VCaP (cell line): ENCODE measurements around the gene SLC2A6.
A peak's percentile ranks its signal among the peaks of the same experiment; 100 is the strongest.

Experiments used
- H3K27ac ChIP-seq: fragments of 450-650 bp; 2 replicates; pipeline ENCODE4 v1.5.1; 2017
- CTCF ChIP-seq: fragments of 450-650 bp; conservative IDR thresholded peaks from 2 replicates; pipeline ENCODE4 v1.5.1; 2017; ENCODE audit warnings: mild to moderate bottlenecking, moderate library complexity

Gene SLC2A6

DNA sequence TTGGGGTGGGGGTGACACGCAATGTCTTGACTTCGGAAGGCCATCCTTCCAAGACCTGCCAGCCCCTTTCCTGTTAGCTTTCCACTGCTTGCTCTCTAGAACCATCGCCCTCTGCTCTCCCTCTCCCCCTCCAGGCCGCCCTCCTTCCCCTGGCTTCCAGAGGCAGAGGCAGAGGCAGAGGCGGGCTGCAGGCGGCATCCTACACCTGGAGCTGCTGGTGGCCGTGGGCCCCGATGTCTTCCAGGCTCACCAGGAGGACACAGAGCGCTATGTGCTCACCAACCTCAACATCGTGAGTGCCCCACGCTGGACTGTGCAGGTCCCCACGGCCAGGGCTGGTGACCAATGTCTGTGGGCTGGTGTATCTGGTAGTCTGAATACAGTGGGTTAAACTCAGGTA lies 54.7 kb downstream of the SLC2A6 start:
- no peak overlapping the region; the same call in 1 of the 2 replicates for H3K27ac ChIP-seq
- no peak for TF ChIP-seq CTCF

DNA sequence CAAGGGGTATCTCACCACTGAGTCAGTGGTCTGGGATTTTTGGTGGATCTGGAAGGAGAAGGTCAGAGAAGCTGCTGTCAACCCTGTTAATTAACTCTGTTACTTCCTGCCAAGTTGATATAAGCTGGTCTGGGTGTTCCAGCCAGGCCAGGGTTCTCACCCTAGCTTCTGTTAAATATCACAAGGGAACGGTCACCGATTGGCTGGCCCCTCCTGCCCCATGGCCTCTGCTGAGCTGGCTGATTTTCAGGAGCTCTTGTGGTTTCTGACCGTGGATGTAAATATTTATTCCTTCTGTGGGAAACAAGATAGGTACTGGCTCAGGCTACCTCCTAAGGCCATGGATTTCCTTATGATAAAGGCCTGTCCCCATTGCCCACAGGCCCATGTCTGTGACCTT lies 55.7 kb downstream of the SLC2A6 start:
- no peak for TF ChIP-seq CTCF
- H3K27ac ChIP-seq: peak overlapping the region; percentile 36; the same call in 1 of the 2 replicates

DNA sequence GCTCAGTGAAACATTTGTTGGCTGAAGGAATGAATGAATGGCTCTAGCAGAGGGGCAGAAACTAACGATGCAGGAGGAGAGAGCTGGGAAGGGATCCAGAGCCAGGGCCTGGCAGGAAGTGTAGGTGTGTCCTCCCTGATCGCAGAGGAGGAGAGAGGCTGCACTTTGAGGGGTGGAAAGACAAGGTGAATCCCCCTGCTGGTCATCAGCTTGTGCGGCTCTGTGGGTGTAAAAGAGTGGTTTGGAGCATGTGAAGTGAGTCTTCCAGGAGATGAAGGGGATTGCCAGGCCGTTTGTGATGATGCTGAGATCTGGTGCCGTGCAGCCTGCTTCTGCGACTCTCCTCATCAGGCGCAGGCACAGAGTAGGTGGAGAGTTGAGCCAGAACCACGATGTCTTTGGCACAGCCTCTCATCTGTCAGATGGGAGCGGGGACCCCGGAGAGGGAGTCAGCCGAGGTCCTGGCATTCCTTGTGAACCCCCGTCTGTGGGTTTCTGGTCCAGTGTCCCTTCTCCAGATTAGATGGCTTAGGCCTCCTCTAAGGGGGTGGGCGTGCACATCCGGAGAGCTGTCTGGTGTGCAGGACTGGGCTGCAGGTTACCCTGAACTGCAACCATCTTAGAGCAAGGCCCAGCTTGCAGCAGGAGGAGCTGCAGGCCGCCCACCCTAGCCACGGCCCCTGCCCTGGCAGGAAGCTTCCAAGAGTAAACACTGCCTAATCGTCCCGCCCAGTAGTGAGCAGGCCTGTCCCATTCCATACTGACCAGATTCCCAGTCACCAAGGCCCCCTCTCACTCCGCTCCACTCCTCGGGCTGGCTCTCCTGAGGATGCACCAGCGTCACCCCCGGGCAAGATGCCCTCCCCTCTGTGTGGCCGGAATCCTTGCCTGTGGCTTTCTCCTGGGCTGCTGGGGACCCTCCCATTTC lies 57.0 kb downstream of the SLC2A6 start, which contains the start of gene ADAMTS13:
Gene ADAMTS13, plus strand, starts transcription at position 753 of the 928 bp plus-strand sequence. Its CDS starts 77 bp downstream, at position 830.
- TF ChIP-seq CTCF: peak; percentile 26
- peak within 1 kb of the TSS; percentile 38 for H3K27ac ChIP-seq
